ENCODE data around the gene SEC24B.

SEC24B gene

DNA sequence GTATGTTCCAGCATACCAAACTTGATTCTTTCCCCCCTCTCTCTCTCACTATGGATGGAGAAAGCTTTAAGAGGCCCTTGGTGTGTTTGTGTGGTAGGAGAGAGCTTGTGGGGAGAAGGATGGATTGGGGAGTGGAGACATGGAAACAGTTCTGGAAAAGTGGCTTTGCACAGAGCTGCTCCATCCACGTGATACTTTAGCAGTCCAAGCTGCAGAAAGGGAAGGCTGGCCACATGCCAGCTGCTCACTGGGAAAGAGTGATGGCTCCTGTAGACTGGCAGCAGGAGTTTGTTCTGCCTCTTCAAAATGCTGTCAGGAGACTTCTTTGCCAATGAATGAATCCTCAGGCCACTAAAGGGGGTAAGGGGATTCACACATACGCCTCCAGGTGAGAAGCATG, 21.7 kb upstream of the SEC24B start:
- TF ChIP-seq, protein P1, sequence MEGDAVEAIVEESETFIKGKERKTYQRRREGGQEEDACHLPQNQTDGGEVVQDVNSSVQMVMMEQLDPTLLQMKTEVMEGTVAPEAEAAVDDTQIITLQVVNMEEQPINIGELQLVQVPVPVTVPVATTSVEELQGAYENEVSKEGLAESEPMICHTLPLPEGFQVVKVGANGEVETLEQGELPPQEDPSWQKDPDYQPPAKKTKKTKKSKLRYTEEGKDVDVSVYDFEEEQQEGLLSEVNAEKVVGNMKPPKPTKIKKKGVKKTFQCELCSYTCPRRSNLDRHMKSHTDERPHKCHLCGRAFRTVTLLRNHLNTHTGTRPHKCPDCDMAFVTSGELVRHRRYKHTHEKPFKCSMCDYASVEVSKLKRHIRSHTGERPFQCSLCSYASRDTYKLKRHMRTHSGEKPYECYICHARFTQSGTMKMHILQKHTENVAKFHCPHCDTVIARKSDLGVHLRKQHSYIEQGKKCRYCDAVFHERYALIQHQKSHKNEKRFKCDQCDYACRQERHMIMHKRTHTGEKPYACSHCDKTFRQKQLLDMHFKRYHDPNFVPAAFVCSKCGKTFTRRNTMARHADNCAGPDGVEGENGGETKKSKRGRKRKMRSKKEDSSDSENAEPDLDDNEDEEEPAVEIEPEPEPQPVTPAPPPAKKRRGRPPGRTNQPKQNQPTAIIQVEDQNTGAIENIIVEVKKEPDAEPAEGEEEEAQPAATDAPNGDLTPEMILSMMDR (IDR thresholded peaks at IDR 0.05; ENCODE audit: low read depth, low read length, missing control alignments), result no peak
- H3K4me3 ChIP-seq (replicated peaks; ENCODE audit: low read depth, low read length), result no peak overlapping the region
- no peak for DNase-seq (ENCODE audit: extremely low read depth, low read depth)

GRCh38 chr4:109412776-109413175, 20.8 kb upstream of the SEC24B start:
- TF ChIP-seq, protein P1 (IDR thresholded peaks at IDR 0.05; ENCODE audit: low read depth, low read length, missing control alignments), result no peak
- H3K4me3 ChIP-seq (replicated peaks; ENCODE audit: low read depth, low read length), result no peak overlapping the region
- no peak for DNase-seq (ENCODE audit: extremely low read depth, low read depth)

GRCh38 chr4:109414938-109415337, 18.7 kb upstream of the SEC24B start:
- TF ChIP-seq, protein P1 (IDR thresholded peaks at IDR 0.05; ENCODE audit: low read depth, low read length, missing control alignments), result no peak
- H3K4me3 ChIP-seq (replicated peaks; ENCODE audit: low read depth, low read length), result no peak overlapping the region
- DNase-seq (ENCODE audit: extremely low read depth, low read depth), result no peak

- H3K4me3 ChIP-seq (replicated peaks; ENCODE audit: low read depth, low read length), result no peak overlapping the region
- no peak for DNase-seq (ENCODE audit: extremely low read depth, low read depth)
- TF ChIP-seq, protein P1 (IDR thresholded peaks at IDR 0.05; ENCODE audit: low read depth, low read length, missing control alignments), result no peak
These were observed 15.0 kb upstream of the SEC24B start for GRCh38 chr4:109418588-109418987.

DNA sequence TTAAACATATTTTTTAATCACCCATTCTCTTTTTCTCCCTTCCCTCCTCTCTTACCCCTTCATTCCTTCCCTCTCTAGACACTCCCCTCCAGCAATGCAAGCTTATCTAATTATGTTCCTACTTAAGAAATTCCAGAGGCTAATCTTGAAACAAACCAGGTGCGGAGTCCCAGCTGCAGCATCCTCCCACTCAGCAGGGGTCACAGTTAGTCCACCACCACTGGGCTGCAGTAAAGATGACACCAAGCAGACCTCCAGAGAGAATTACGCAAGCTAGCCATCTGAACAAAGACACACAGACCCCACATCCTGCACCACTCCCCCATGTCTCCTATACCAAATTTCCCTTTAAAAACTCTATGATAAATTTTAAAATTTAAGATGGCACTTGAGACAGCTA, 13.9 kb upstream of the SEC24B start:
- no peak for DNase-seq (ENCODE audit: extremely low read depth, low read depth)
- TF ChIP-seq, protein P1 (IDR thresholded peaks at IDR 0.05; ENCODE audit: low read depth, low read length, missing control alignments), result no peak
- H3K4me3 ChIP-seq (replicated peaks; ENCODE audit: low read depth, low read length), result no peak overlapping the region

DNA sequence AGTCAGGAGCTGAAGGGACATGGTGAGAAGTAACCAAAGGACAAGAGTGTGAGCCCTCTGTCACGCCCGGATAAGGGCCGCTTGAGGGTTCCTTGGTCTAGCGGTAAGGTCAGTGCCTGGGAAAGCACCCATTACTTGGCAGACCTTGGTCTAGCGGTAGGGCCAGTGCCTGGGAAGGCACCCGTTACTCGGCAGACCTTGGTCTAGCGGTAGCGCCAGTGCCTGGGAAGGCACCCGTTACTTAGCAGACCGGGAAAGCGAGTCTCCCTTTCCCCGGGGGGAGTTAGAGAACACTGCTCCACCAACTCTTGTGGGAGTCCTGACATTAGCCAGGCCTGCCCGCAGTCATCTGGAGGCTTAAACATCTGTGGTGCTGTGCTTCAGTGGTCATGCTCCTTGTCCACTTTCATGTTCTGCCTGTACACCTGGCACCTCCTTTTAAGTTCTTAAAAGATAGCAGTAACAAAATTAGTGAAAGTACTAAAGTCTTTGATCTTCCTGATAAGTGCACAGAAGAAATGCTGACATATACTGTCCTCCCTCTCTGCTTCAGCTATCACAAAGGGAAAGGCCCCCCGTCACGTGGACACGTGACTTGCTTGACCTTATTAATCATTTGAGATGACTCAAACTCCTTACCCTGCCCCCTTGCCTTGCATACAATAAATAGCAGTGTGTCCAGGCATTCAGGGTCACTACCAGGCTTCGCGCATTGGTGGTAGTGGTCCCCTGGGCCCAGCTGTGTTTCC, 9.3 kb upstream of the SEC24B start:
- no peak overlapping the region for H3K4me3 ChIP-seq (replicated peaks; ENCODE audit: low read depth, low read length)
- no peak for DNase-seq (ENCODE audit: extremely low read depth, low read depth)
- TF ChIP-seq, protein P1 (IDR thresholded peaks at IDR 0.05; ENCODE audit: low read depth, low read length, missing control alignments), result no peak

DNA sequence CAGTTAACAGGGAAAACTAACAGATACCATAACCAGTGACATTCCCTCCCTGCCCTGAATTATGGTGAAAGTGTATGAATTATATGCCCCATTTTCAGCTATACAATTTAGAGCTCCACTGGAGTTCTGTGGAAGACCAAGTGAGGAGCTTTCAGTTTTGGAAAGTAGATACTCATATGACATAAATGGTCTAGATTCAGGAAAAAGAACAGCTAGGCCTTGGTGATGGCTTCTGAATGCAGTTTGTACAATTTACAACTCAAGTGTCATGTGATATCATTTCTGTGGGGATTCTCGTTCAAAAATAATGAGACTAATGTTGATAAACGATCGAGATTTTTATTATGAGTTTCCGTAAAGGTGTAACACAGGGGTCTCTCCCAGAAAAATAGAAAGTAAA, 8.2 kb upstream of the SEC24B start:
- TF ChIP-seq, protein P1 (IDR thresholded peaks at IDR 0.05; ENCODE audit: low read depth, low read length, missing control alignments), result no peak
- H3K4me3 ChIP-seq (replicated peaks; ENCODE audit: low read depth, low read length), result no peak overlapping the region
- DNase-seq (ENCODE audit: extremely low read depth, low read depth), result no peak
